B cell (primary cell): ENCODE data around the gene HSPE1.
"Not testable (repeated sequence)": the region's sequence is repeated elsewhere in the genome, so short reads cannot be mapped to it uniquely, and the experiment has no call there.

ENCODE experiments used
- EZH2 ChIP-seq: IDR thresholded peaks from 2 replicates; pipeline ENCODE4 v1.6.1; 2012; ENCODE audit warnings: borderline replicate concordance, low read depth, mild to moderate bottlenecking, moderate library complexity, low read length; ENCODE audit not compliant: insufficient read depth, poor library complexity, severe bottlenecking
- TF ChIP-seq, protein P1 (sequence below): fragments of 200-600 bp; IDR thresholded peaks from one replicate; pipeline ENCODE4 v1.8.0; 2022; ENCODE audit warnings: antibody characterized with exemption, mild to moderate bottlenecking

DNA sequence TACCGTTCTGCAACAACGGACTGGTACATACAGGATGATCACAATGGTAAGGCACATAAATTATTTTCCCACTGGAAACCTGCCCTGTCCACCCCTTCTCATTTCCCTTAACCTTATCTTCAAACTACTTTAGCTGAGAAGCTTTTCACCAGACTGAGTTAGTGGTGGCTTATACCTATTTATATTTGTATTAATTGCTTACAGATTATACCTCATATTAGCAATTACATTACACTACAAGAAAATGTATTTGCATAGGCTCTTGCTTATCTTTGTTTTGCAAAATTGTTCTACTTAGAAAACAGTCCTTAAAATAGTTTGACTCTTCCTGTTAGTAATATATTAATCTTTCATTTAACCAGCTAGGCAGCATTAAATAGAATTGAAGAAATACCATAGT lies 51.1 kb downstream of the HSPE1 start:
- TF ChIP-seq, protein P1, sequence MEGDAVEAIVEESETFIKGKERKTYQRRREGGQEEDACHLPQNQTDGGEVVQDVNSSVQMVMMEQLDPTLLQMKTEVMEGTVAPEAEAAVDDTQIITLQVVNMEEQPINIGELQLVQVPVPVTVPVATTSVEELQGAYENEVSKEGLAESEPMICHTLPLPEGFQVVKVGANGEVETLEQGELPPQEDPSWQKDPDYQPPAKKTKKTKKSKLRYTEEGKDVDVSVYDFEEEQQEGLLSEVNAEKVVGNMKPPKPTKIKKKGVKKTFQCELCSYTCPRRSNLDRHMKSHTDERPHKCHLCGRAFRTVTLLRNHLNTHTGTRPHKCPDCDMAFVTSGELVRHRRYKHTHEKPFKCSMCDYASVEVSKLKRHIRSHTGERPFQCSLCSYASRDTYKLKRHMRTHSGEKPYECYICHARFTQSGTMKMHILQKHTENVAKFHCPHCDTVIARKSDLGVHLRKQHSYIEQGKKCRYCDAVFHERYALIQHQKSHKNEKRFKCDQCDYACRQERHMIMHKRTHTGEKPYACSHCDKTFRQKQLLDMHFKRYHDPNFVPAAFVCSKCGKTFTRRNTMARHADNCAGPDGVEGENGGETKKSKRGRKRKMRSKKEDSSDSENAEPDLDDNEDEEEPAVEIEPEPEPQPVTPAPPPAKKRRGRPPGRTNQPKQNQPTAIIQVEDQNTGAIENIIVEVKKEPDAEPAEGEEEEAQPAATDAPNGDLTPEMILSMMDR: not testable (repeated sequence)
- TF ChIP-seq EZH2: not testable (repeated sequence)
